CD14-positive monocyte (primary cell): Measurements from ENCODE around the gene CELF4. TPM values are rescaled to one million over a fixed set of nuclear protein-coding genes. Genes with fewer than 3 reads are reported as not detected.
A peak's percentile ranks its signal among the peaks of the same experiment; 100 is the strongest.

ENCODE experiments used
- DNase-seq, 3 donors: peaks; one replicate each; pipeline ENCODE4 v3.0.0-alpha.2; 2011 to 2022
- H2AFZ ChIP-seq: 2 replicates; pipeline ENCODE4 v1.6.0; 2012; ENCODE audit warnings: mild to moderate bottlenecking, low read depth, low read length, inconsistent platforms; ENCODE audit not compliant: insufficient read depth, poor library complexity, severe bottlenecking
- H3K27ac ChIP-seq, 2 donors: 1 replicate in 1 of 2; 2 replicates in 1 of 2; pipeline ENCODE4 v1.5.1; 2012 to 2013; ENCODE audit warnings: low read length in 2 of 2, control low read depth in 1 of 2, inconsistent platforms in 1 of 2, low read depth in 1 of 2, mild to moderate bottlenecking in 1 of 2
- H3K27me3 ChIP-seq, 2 donors: one replicate each; pipeline versions ENCODE4 v1.6.0 to v1.6.1; 2011 to 2013; ENCODE audit warnings: low read length in 2 of 2; ENCODE audit not compliant: control insufficient read depth in 2 of 2, insufficient read depth in 2 of 2
- H3K36me3 ChIP-seq, 2 donors: replicated peaks in 1 of 2; 1 replicate in 1 of 2; 2 replicates in 1 of 2; pipeline versions ENCODE4 v1.5.1 to v1.6.1; 2012 to 2013; ENCODE audit warnings: low read length in 2 of 2, control low read depth in 1 of 2, inconsistent platforms in 1 of 2, mild to moderate bottlenecking in 1 of 2; ENCODE audit not compliant: insufficient read depth in 2 of 2, control insufficient read depth in 1 of 2
- H3K4me1 ChIP-seq, 2 donors: 1 replicate in 1 of 2; 2 replicates in 1 of 2; pipeline versions ENCODE4 v1.5.1 to v1.6.1; 2012 to 2013; ENCODE audit warnings: low read length in 2 of 2, control low read depth in 1 of 2, inconsistent platforms in 1 of 2, mild to moderate bottlenecking in 1 of 2, moderate library complexity in 1 of 2; ENCODE audit not compliant: insufficient read depth in 2 of 2, control insufficient read depth in 1 of 2
- H3K4me2 ChIP-seq: replicated peaks from 2 replicates; pipeline ENCODE3; 2012; ENCODE audit warnings: low read length, moderate library complexity, mild to moderate bottlenecking; ENCODE audit not compliant: poor library complexity, severe bottlenecking; ENCODE audit errors: extremely low read depth
- H3K4me3 ChIP-seq, 3 experiments: fragments of 200-600 bp in 1 of 3; sonication (generic) in 1 of 3; replicated peaks in 1 of 3; 1 replicate in 2 of 3; 2 replicates in 1 of 3; pipeline ENCODE4 v1.5.1; 2011 to 2013; ENCODE audit warnings: low read length in 3 of 3, mild to moderate bottlenecking in 3 of 3, control low read depth in 2 of 3, low read depth in 2 of 3, inconsistent platforms in 1 of 3, moderate library complexity in 1 of 3
- H3K79me2 ChIP-seq: 2 replicates; pipeline ENCODE4 v1.6.0; 2012; ENCODE audit warnings: mild to moderate bottlenecking, control low read depth, inconsistent platforms, low read length, moderate library complexity; ENCODE audit not compliant: insufficient read depth
- H3K9ac ChIP-seq: 2 replicates; pipeline ENCODE4 v1.6.0; 2017; ENCODE audit warnings: low read length, mild to moderate bottlenecking; ENCODE audit not compliant: insufficient read depth, poor library complexity, severe bottlenecking
- H3K9me3 ChIP-seq, 2 donors: replicated peaks in 1 of 2; 1 replicate in 1 of 2; 2 replicates in 1 of 2; pipeline versions ENCODE4 v1.5.1 to v1.6.1; 2012 to 2013; ENCODE audit warnings: low read length in 2 of 2, control low read depth in 1 of 2; ENCODE audit not compliant: control insufficient read depth in 1 of 2, insufficient read depth in 1 of 2
- H4K20me1 ChIP-seq: 2 replicates; pipeline ENCODE4 v1.6.0; 2012; ENCODE audit warnings: mild to moderate bottlenecking, low read length, control low read depth, moderate library complexity; ENCODE audit not compliant: insufficient read depth
- H3K27ac Mint-ChIP-seq, 7 donors: one replicate each; pipeline ENCODE4 v1.8.0; 2020; ENCODE audit warnings: mild to moderate bottlenecking in 7 of 7, mixed read lengths in 7 of 7, moderate library complexity in 6 of 7, inconsistent platforms in 2 of 7
- H3K27me3 Mint-ChIP-seq, 3 donors: one replicate each; pipeline ENCODE4 v1.8.0; 2021 to 2022; ENCODE audit warnings: low read depth in 3 of 3, mild to moderate bottlenecking in 3 of 3, mixed read lengths in 3 of 3, moderate library complexity in 3 of 3, inconsistent platforms in 1 of 3
- H3K36me3 Mint-ChIP-seq, 2 donors: one replicate each; pipeline ENCODE4 v1.8.0; 2020; ENCODE audit warnings: mixed read lengths in 2 of 2, inconsistent platforms in 1 of 2, mild to moderate bottlenecking in 1 of 2
- H3K4me1 Mint-ChIP-seq: one replicate; pipeline ENCODE4 v1.8.0; 2020; ENCODE audit warnings: mild to moderate bottlenecking, mixed read lengths
- H3K4me3 Mint-ChIP-seq, 2 donors: one replicate each; pipeline ENCODE4 v1.8.0; 2020; ENCODE audit warnings: mild to moderate bottlenecking in 2 of 2, mixed read lengths in 2 of 2, moderate library complexity in 1 of 2
- H3K9me3 Mint-ChIP-seq, 7 donors: one replicate each; pipeline ENCODE4 v1.8.0; 2020 to 2022; ENCODE audit warnings: mixed read lengths in 7 of 7, mild to moderate bottlenecking in 6 of 7, moderate library complexity in 6 of 7, inconsistent platforms in 2 of 7
- WGBS: methylation state at CpG from one replicate; pipeline ENCODE4 v1.1.5; 2013; ENCODE audit warnings: missing lambda C conversion rate; ENCODE audit not compliant: insufficient coverage; 5-methylcytosine and 5-hydroxymethylcytosine counted together
- intact Hi-C, 2 donors: fragments of 100-400 bp; cut with micrococcal nuclease; formaldehyde crosslinking; loops; one replicate each; pipeline versions ENCODE4 v1.15.0 to v1.15.1; 2023
- polyA plus RNA-seq, 3 donors: library from polyadenylated mRNA; depleted of rRNA in 1 of 3; unstranded in 2 of 3; stranded (reverse) in 1 of 3; fragments of 300-500 nt in 2 of 3; fragments of >200 nt in 1 of 3; fragmentation: Illumina TruSeq in 2 of 3; gene quantifications; 1 replicate in 2 of 3; 2 replicates in 1 of 3; pipeline ENCODE4 v1.2.3, GENCODE V29; 2012 to 2021
- TF ChIP-seq, protein P1 (sequence below): fragments of 200-600 bp; IDR thresholded peaks from one replicate; pipeline ENCODE4 v1.8.0; 2022; ENCODE audit warnings: antibody characterized with exemption, mild to moderate bottlenecking

The CELF4 gene
- polyA plus RNA-seq, 3 donors: not detected

- Histone ChIP-seq H3K4me3 (no peak overlapping the region), H4K20me1 (no peaks in the 10 kb centered on the region), H3K27me3 (peaks cover 16 to 21% of the 10 kb centered on the region in 2 donors), H3K27ac (no peak overlapping the region), H2AFZ (no peak overlapping the region), H3K9me3 (peaks cover 0 to 12% of the 10 kb centered on the region in 2 donors), H3K9ac (no peak overlapping the region), H3K4me1 (no peaks in the 10 kb centered on the region), H3K79me2 (no peaks in the 10 kb centered on the region), H3K36me3 (no peaks in the 10 kb centered on the region), H3K4me2 (no peak overlapping the region)
- no peak overlapping the region for H3K4me3 Mint-ChIP-seq
- peaks cover 0 to 13% (median 0%) of the 10 kb centered on the region in 7 donors for H3K9me3 Mint-ChIP-seq
- peaks cover 25 to 42% (median 31%) of the 10 kb centered on the region in 3 donors for H3K27me3 Mint-ChIP-seq
- peak overlapping the region in 2 of 7 donors; percentile 17 to 22 for H3K27ac Mint-ChIP-seq
- no peaks in the 10 kb centered on the region for H3K36me3 Mint-ChIP-seq
- TF ChIP-seq, protein P1, sequence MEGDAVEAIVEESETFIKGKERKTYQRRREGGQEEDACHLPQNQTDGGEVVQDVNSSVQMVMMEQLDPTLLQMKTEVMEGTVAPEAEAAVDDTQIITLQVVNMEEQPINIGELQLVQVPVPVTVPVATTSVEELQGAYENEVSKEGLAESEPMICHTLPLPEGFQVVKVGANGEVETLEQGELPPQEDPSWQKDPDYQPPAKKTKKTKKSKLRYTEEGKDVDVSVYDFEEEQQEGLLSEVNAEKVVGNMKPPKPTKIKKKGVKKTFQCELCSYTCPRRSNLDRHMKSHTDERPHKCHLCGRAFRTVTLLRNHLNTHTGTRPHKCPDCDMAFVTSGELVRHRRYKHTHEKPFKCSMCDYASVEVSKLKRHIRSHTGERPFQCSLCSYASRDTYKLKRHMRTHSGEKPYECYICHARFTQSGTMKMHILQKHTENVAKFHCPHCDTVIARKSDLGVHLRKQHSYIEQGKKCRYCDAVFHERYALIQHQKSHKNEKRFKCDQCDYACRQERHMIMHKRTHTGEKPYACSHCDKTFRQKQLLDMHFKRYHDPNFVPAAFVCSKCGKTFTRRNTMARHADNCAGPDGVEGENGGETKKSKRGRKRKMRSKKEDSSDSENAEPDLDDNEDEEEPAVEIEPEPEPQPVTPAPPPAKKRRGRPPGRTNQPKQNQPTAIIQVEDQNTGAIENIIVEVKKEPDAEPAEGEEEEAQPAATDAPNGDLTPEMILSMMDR: no peak
- intact Hi-C loops: no loop called here
- DNase-seq: no peak
- 80% methylated on average over 3 of the region's 3 CpGs for WGBS
- peaks cover under 1% of the 10 kb centered on the region for H3K4me1 Mint-ChIP-seq
These were observed 7.1 kb upstream of the CELF4 start for GRCh38 chr18:37572736-37573135.

- H3K4me1 ChIP-seq: no peaks in the 10 kb centered on the region
- no peaks in the 10 kb centered on the region for H4K20me1 ChIP-seq
- no peak overlapping the region for H2AFZ ChIP-seq
- no peaks in the 10 kb centered on the region for H3K79me2 ChIP-seq
- no peak overlapping the region for H3K4me3 ChIP-seq
- peaks cover 25 to 34% of the 10 kb centered on the region in 2 donors for H3K27me3 ChIP-seq
- H3K9ac ChIP-seq: no peak overlapping the region
- TF ChIP-seq, protein P1: no peak
- 100% methylated on average over 1 of the region's 5 CpGs for WGBS
- peaks cover 0 to 19% of the 10 kb centered on the region in 2 donors for H3K9me3 ChIP-seq
- no peaks in the 10 kb centered on the region for H3K36me3 Mint-ChIP-seq
- peaks cover 33 to 55% (median 42%) of the 10 kb centered on the region in 3 donors for H3K27me3 Mint-ChIP-seq
- intact Hi-C loops: no loop called here
- H3K9me3 Mint-ChIP-seq: peaks cover 0 to 22% (median 2%) of the 10 kb centered on the region in 7 donors
- no peak overlapping the region for H3K27ac ChIP-seq
- no peak overlapping the region for H3K4me3 Mint-ChIP-seq
- H3K4me2 ChIP-seq: no peak overlapping the region
- H3K36me3 ChIP-seq: no peaks in the 10 kb centered on the region
- H3K27ac Mint-ChIP-seq: no peak overlapping the region
- H3K4me1 Mint-ChIP-seq: peaks cover 7% of the 10 kb centered on the region
- DNase-seq: no peak
These were observed 5.7 kb upstream of the CELF4 start for GRCh38 chr18:37571266-37571665.
